ENCODE data around the gene SLC45A1.

The SLC45A1 gene

GRCh38 chr1:8352886-8353785, 35.2 kb downstream of the SLC45A1 start:
- no peak for DNase-seq (ENCODE audit: low read depth)

- no peak for DNase-seq (ENCODE audit: low read depth)
Measured at GRCh38 chr1:8354038-8354437, 36.1 kb downstream of the SLC45A1 start.

- DNase-seq (ENCODE audit: low read depth): no peak
Measured at GRCh38 chr1:8355439-8356255, 37.7 kb downstream of the SLC45A1 start.

- DNase-seq (ENCODE audit: low read depth): no peak
Measured at GRCh38 chr1:8356256-8357209, 38.6 kb downstream of the SLC45A1 start.

- no peak for DNase-seq (ENCODE audit: low read depth)
Measured at GRCh38 chr1:8357329-8358101, 39.6 kb downstream of the SLC45A1 start.

- no peak for DNase-seq (ENCODE audit: low read depth)
Measured at GRCh38 chr1:8358241-8358896, 40.5 kb downstream of the SLC45A1 start.

- no peak for DNase-seq (ENCODE audit: low read depth)
Measured at GRCh38 chr1:8358897-8359616, 41.1 kb downstream of the SLC45A1 start.

- no peak for DNase-seq (ENCODE audit: low read depth)
Measured at GRCh38 chr1:8359617-8360481, 41.9 kb downstream of the SLC45A1 start.

GRCh38 chr1:8360493-8361197, 42.7 kb downstream of the SLC45A1 start:
- DNase-seq (ENCODE audit: low read depth): no peak

GRCh38 chr1:8361198-8361849, 43.4 kb downstream of the SLC45A1 start:
- DNase-seq (ENCODE audit: low read depth): no peak

- DNase-seq (ENCODE audit: low read depth): no peak
Measured at GRCh38 chr1:8362701-8363101, 44.8 kb downstream of the SLC45A1 start.

GRCh38 chr1:8363186-8363766, 45.4 kb downstream of the SLC45A1 start:
- DNase-seq (ENCODE audit: low read depth): no peak

GRCh38 chr1:8363767-8364301, 45.9 kb downstream of the SLC45A1 start:
- DNase-seq (ENCODE audit: low read depth): no peak

GRCh38 chr1:8364528-8365442, 46.9 kb downstream of the SLC45A1 start:
- no peak for DNase-seq (ENCODE audit: low read depth)

- no peak for DNase-seq (ENCODE audit: low read depth)
Measured at GRCh38 chr1:8365661-8366362, 47.9 kb downstream of the SLC45A1 start.
